SH-SY5Y (cell line): Measurements from ENCODE around the gene CUBN.

Experiments used
- GATA2 ChIP-seq: IDR thresholded peaks from 2 replicates; pipeline ENCODE4 v1.6.1; 2011; ENCODE audit warnings: mild to moderate bottlenecking, low read depth, low read length
- GATA3 ChIP-seq: IDR thresholded peaks from 2 replicates; pipeline ENCODE4 v1.6.1; 2011; ENCODE audit warnings: low read depth, mild to moderate bottlenecking, low read length, moderate library complexity

- no peak for TF ChIP-seq GATA2
- TF ChIP-seq GATA3 = no peak
These were observed 187.7 kb downstream of the CUBN start for GRCh38 chr10:16941870-16942269.
